Body of pancreas (tissue), 4 donors: ENCODE measurements around the gene WSB1.

Experiments
- POLR2A ChIP-seq, 3 donors: fragments of 450-650 bp; IDR thresholded peaks; one replicate each; pipeline ENCODE4 v1.6.1; 2016; ENCODE audit warnings: antibody characterized with exemption in 3 of 3, mild to moderate bottlenecking in 2 of 3
- TF ChIP-seq, protein P1 (sequence below), 7 experiments: fragments of 450-650 bp in 4 of 7; fragments of 200-600 bp in 3 of 7; sonication (generic) in 3 of 7; IDR thresholded peaks; one replicate each; pipeline ENCODE4 v1.5.1; 2016 to 2019; ENCODE audit warnings: antibody characterized with exemption in 7 of 7

GRCh38 chr17:27310565-27311110, 16.7 kb downstream of the WSB1 start:
- no peak for TF ChIP-seq POLR2A (IDR thresholded peaks at IDR 0.05)
- TF ChIP-seq, protein P1, sequence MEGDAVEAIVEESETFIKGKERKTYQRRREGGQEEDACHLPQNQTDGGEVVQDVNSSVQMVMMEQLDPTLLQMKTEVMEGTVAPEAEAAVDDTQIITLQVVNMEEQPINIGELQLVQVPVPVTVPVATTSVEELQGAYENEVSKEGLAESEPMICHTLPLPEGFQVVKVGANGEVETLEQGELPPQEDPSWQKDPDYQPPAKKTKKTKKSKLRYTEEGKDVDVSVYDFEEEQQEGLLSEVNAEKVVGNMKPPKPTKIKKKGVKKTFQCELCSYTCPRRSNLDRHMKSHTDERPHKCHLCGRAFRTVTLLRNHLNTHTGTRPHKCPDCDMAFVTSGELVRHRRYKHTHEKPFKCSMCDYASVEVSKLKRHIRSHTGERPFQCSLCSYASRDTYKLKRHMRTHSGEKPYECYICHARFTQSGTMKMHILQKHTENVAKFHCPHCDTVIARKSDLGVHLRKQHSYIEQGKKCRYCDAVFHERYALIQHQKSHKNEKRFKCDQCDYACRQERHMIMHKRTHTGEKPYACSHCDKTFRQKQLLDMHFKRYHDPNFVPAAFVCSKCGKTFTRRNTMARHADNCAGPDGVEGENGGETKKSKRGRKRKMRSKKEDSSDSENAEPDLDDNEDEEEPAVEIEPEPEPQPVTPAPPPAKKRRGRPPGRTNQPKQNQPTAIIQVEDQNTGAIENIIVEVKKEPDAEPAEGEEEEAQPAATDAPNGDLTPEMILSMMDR (IDR thresholded peaks at IDR 0.05), result no peak
